HG03045 (cell line): ENCODE measurements around the gene KDELR3.
"Not testable (repeated sequence)": the region's sequence is repeated elsewhere in the genome, so short reads cannot be mapped to it uniquely, and the experiment has no call there.

Experiments
- ATAC-seq: cut with Tn5 transposase; IDR thresholded peaks from one replicate; pipeline ENCODE4 v1.9.1; 2021; ENCODE audit warnings: mild to moderate bottlenecking, moderate library complexity; ENCODE audit not compliant: unreplicated experiment

Gene KDELR3

GRCh38 chr22:38455530-38456271 lies 12.2 kb upstream of the KDELR3 start:
- no peak for ATAC-seq

GRCh38 chr22:38456272-38456835 lies 11.5 kb upstream of the KDELR3 start:
- ATAC-seq: no peak

- no peak for ATAC-seq
These were observed 10.8 kb upstream of the KDELR3 start for GRCh38 chr22:38456841-38457699.

- no peak for ATAC-seq
These were observed 7.5 kb upstream of the KDELR3 start for GRCh38 chr22:38460426-38460840.

- ATAC-seq: no peak
These were observed 6.9 kb upstream of the KDELR3 start for GRCh38 chr22:38461057-38461413.

GRCh38 chr22:38461414-38462081 lies 6.3 kb upstream of the KDELR3 start:
- ATAC-seq: no peak

GRCh38 chr22:38462960-38463784 lies 4.7 kb upstream of the KDELR3 start:
- ATAC-seq: no peak

- no peak for ATAC-seq
These were observed 2.8 kb upstream of the KDELR3 start for GRCh38 chr22:38464992-38465672.

GRCh38 chr22:38465673-38466490 lies 2.0 kb upstream of the KDELR3 start:
- ATAC-seq: no peak

GRCh38 chr22:38467438-38467903 lies 425 bp upstream of the KDELR3 start:
- ATAC-seq: no peak

GRCh38 chr22:38468443-38469305 lies 778 bp downstream of the KDELR3 start:
- ATAC-seq: no peak

- no peak for ATAC-seq
These were observed 1.4 kb downstream of the KDELR3 start for GRCh38 chr22:38469306-38469781.

- ATAC-seq: not testable (repeated sequence)
These were observed 2.3 kb downstream of the KDELR3 start for GRCh38 chr22:38470179-38470578.

GRCh38 chr22:38471237-38471636 lies 3.3 kb downstream of the KDELR3 start:
- ATAC-seq: no peak

GRCh38 chr22:38474003-38474607 lies 6.2 kb downstream of the KDELR3 start:
- ATAC-seq: no peak

- ATAC-seq: no peak
These were observed 9.7 kb downstream of the KDELR3 start for GRCh38 chr22:38477585-38477984.

GRCh38 chr22:38479096-38479837 lies 11.4 kb downstream of the KDELR3 start:
- ATAC-seq: no peak
